GM19351 (cell line): ENCODE data around the gene EPHA8.

Source experiments
- ATAC-seq: cut with Tn5 transposase; IDR thresholded peaks from one replicate; pipeline ENCODE4 v1.9.1; 2021; ENCODE audit warnings: mild to moderate bottlenecking, moderate library complexity; ENCODE audit not compliant: unreplicated experiment

Gene EPHA8

GRCh38 chr1:22563671-22564602, 648 bp downstream of the EPHA8 start:
- no peak for ATAC-seq

DNA sequence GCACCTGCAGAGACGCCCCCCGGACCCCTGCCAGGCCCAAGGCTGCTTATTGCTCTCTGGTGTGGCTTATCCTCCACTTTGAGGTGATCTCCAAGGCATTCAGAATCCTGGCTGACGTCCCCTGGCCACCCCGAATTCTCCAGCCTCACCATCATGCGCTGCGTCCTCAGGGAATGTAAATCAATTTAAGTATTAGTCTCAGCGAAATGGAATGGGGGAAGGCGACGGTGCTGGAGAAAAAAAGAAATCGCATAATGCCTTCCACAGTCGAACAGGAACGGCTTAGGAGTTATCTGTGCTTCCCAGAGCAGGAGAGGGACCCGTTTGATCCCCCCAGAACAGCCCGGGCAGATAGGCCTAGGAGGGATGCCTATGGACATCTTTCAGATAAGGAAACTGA, 2.9 kb downstream of the EPHA8 start:
- ATAC-seq, result no peak

DNA sequence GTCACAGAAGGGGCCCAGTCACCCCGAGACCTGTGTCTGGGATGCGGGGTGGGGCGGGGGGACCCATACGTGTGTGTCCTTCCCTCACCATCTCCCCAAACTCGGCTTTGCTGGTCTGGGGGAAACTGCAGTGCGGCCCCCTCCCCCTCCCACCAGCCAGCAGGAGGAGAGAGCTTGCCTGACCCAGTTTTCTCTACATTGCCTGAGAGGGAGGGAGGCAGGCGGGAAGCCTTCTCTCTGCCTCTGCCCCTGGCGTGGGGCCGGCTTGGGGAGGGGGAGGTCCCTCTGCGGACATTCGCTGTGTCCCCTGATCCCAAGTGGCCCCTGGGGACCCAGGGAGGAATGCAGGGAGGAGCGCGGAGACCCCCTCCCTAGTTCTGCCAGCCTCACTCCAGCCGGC, 3.9 kb downstream of the EPHA8 start:
- ATAC-seq, result no peak

DNA sequence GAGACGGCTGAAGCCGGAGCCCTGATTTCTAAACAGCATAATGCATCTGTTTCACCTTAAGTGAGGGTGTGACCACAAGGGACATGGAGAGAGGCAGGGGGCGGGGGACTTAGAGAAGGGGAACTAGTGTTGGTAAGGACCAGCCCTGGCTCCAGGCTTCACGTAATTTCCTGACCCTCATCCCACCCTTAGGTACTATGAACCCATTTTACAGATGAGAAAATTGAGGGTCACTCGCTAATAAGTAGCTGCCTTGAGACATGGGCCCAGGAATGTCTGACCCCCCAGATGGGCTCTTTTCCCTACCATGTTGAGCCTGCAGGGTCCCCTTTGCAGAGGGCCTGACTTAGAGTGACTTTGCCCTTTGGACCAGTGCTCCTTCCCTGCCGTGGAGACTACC, 4.7 kb downstream of the EPHA8 start:
- no peak for ATAC-seq

- ATAC-seq, result no peak
Observed at GRCh38 chr1:22569269-22569668, 6.0 kb downstream of the EPHA8 start.

DNA sequence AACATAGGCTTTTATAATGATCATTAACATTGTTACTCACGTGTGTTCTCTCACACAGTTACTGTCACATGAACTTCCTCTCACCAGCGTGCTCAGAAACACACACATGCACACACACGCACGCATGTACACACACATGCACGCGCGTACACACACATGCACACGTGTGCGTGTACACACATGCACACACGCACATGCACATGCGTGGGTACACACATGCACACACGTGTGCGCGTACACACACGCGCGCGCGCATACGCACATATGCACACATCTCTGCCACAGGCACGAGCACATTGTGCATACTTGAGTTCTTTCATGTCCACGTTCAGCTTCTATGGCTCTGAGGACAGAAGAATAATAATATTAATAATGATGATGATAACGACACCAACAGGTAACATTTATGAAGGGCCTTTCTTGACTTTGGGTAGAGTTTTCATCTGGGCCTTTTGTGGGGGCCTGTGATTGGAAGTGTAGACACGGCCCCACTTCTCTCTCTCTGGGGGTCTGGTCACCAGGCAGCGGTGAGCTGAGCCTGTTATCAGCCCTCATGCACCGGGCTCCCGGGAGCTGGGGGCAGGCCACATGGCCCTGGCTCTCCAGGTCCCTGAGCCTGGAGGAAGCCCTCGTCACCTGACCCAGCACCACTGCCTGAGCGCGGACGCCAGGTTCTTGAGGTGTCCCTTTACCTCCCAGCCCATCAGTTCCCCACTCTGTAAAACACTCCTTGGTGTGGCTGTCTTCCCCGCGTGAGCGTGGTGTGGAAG, 7.0 kb downstream of the EPHA8 start:
- ATAC-seq, result no peak

DNA sequence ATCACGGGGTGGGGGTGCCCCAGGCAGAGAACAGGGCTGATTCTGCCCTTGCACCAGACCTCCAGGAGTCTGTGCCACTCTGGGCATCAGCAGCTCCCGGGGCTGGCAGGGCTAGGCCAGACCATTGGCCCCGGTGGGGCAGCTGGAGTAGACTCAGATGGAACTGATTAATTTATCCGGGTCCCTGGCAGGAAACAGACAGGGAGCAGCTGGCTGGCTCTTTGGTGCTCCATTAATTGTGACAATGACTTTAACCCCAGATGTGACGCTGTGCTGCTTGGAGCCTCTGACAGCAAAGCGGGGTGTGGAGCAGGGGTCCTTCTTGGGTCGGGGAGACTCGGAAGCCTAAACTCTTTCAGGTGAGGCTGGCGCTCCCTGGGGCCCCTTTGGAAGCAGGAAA, 9.5 kb downstream of the EPHA8 start:
- ATAC-seq, result no peak

GRCh38 chr1:22573237-22573636, 9.9 kb downstream of the EPHA8 start:
- ATAC-seq, result no peak

GRCh38 chr1:22575532-22576149, 12.4 kb downstream of the EPHA8 start:
- no peak for ATAC-seq

DNA sequence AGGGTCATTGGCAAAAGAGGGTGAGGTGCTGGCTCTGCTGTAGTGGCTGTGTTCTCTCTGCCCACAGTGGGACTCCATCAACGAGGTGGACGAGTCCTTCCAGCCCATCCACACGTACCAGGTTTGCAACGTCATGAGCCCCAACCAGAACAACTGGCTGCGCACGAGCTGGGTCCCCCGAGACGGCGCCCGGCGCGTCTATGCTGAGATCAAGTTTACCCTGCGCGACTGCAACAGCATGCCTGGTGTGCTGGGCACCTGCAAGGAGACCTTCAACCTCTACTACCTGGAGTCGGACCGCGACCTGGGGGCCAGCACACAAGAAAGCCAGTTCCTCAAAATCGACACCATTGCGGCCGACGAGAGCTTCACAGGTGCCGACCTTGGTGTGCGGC, 12.9 kb downstream of the EPHA8 start:
- no peak for ATAC-seq

DNA sequence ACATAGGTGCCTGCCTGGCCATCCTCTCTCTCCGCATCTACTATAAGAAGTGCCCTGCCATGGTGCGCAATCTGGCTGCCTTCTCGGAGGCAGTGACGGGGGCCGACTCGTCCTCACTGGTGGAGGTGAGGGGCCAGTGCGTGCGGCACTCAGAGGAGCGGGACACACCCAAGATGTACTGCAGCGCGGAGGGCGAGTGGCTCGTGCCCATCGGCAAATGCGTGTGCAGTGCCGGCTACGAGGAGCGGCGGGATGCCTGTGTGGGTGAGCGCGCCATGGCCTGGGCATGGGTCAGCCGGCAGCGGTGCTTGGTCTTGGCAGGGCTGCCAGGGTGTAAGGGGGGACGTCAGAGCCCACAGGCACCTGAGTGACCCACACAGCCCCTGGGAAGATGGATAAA, 13.3 kb downstream of the EPHA8 start:
- ATAC-seq, result no peak

DNA sequence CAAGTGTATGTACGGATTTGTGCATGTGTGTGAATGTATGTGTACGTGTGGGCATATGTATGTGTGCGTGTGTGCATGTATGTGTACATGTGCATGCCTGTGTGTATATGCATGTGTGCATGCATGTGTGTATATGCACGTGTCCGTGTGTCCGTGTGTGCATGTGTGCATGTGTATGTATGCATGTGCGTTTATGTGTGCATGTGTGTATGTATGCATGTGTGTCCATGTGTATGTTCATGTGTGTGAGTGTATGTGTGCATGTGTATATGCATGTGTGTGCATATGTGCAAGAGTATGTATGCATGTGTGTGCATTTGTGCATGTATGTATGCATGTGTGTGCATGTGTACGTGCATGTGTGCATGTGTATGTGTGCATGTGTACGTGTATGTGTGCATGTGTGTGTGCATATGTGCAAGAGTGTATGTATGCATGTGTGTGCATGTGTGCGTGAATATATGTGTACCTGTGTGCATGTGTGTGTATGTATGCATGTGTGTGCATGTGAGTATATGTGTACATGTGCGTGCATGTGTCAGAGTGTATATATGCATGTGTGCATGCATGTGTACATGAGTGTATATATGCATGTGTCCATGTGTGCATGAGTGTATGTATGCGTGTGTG, 15.6 kb downstream of the EPHA8 start:
- ATAC-seq, result no peak

GRCh38 chr1:22579541-22580155, 16.4 kb downstream of the EPHA8 start:
- no peak for ATAC-seq

DNA sequence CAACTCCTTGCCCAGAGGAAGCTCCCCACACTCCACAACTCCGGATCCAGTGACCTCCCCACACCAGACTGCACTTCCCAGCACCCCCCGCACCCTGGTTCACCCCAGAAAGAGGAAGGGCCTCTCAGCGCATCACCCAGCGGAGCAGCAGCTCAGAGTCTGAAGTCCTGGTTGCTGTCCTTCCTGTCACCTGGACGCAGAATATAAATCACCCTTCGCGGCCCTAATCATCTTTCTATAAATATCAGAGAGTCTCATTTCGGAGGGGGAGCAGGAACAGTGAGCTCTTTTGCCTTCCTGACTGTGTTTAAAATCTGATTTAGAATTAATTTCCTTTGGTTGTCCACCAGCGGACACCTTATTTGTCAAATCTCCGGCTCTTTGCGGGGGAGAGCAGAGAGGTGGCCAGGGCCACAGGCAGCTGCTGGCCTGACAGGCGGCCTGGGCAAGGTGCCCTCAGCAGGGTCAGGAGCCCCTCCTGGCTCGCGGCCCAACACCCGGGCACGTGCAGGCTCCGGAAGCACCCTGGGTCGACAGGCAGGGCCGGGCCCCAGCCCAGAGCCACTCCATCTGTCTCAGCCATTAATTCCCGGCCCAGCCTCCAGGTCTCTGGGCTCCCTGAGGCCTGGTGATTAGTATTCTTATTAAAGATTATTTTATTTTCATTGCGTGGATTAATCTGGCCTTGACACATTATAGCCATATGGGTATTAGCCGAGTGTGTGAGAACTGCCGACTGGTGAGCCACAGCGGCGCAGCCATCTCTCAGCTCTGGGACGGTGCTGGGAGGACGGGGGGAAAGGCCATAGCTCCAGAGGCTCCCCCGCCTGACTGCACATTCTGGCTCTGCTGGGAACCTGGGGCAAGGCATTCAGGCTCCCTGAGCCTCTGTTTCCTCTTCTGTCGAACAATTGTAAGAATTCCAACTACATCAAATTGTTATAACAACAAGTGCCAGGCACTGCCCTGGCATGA, 19.7 kb downstream of the EPHA8 start:
- ATAC-seq, result no peak

DNA sequence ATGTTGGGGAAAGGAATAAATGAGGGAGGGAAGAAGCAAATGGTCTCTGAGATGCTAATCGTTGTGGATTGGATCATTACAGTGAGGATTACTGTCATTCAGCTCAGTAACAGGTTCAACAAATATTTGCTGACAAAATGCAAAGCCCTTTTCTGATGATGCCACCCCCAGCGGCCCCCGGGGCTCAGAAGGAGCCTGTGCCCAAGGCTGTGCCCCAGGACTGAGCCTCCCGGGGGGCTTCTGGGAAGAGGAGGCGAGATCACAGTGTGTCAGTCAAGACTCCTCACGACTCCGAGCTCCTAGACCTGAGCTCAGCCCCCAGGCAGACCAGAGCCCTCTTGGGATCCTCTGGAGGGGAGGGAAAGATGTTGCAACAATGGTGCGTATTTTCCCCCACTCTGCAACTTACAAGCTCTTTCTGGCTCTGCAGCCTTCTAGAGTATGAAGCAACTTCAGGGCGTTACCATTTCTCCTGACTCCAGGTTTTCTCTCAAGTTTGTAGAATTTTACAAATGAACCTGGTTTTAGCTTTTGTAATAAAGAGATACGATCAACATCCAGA, 20.8 kb downstream of the EPHA8 start:
- ATAC-seq, result no peak

DNA sequence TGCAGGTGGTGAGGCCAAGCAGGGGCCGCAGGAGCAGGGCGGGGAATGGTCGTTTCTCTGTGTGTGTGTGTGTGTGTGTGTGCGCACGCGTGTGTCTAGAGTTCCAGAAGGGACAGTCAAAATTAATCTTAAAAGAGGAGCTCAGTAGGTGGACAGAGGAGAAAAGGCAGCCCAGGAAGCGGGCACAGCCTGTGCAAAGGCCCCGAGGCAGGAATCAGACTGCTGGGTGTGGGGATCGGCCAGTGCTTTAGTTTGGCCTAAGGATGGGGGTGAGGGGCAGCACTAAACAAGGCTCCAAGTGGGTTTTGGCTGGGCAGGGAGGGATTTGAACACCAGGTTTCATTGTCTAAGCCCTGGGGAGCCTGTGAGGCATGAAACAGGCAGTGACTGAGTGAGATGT, 21.7 kb downstream of the EPHA8 start:
- no peak for ATAC-seq

GRCh38 chr1:22585471-22585870, 22.2 kb downstream of the EPHA8 start:
- ATAC-seq, result no peak

DNA sequence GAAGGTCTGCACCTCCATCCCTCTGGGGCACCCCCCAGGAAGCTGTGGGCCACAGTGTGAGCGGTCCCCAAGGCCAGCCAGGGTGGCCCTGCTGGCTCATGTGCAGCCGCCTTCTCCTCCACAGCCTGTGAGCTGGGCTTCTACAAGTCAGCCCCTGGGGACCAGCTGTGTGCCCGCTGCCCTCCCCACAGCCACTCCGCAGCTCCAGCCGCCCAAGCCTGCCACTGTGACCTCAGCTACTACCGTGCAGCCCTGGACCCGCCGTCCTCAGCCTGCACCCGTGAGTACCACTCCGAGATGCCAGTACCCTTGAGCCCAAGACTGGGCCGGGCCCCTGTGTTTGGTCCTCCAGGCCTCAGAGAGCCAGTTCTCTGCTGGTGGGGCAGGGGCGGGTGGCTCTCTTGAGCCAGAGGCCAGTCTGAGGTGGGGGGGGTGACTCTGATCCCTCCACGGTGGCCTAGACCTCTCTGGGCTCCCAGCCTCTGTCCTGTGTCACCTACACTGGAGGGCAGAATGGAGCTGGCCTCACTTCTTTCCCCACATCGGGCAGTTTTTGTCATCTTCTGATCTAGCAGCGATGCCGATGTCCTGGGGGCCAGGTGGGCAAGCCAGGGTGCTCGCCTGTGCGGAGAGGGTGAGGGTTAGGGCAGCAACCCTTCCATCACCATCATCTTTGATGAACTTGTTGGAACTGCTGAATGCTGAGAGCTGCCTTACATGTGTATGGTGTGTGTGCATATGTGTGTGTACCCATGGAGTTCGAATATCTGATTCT, 23.3 kb downstream of the EPHA8 start:
- no peak for ATAC-seq

DNA sequence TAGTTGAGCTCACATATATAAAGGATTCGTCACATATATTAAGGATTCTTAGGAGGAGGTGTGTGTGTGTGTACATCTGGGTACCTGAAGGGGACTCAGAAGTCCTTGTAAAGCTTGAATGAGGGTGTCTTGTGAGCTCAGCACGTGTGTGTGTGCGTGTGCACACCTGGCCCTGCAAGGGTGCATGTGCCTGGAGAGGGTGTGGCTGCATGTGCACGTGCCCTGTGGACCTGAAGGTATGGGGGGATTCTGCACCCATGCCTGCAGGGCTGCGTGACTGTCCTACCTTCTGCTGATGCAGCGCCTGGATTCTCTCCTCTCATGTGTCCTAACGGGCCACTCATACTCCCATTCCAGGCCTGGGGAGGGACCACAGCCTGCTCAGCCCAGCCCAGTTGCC, 24.0 kb downstream of the EPHA8 start:
- no peak for ATAC-seq
